SK-N-SH treated with all-trans-retinoic acid at 6 μM for 48 hours (cell line): ENCODE results near the gene C2orf81.

Experiments used
- ATAC-seq: fragments of 200-7000 bp; cut with Tn5 transposase; 3 replicates; pipeline ENCODE4 v1.9.1; 2020; ENCODE audit warnings: mild to moderate bottlenecking, moderate library complexity
- ARNTL ChIP-seq: fragments of 450-650 bp; formaldehyde crosslinking; IDR thresholded peaks from 2 replicates; pipeline ENCODE4 v1.5.0; 2020; ENCODE audit warnings: low read depth, mild to moderate bottlenecking, moderate library complexity, borderline replicate concordance
- ESRRG ChIP-seq: fragments of 250-450 bp; sonication (Bioruptor Pico); IDR thresholded peaks from 2 replicates; pipeline ENCODE4 v1.6.1; 2021; ENCODE audit warnings: mild to moderate bottlenecking
- RARB ChIP-seq: fragments of 250-450 bp; sonication (Bioruptor Pico); IDR thresholded peaks from 2 replicates; pipeline ENCODE4 v1.8.0; 2021; ENCODE audit warnings: mild to moderate bottlenecking, moderate library complexity
- SNAI2 ChIP-seq: fragments of 250-450 bp; sonication (Bioruptor Pico); IDR thresholded peaks from 2 replicates; pipeline ENCODE4 v1.5.0; 2020; ENCODE audit warnings: mild to moderate bottlenecking, moderate library complexity
- TCF4 ChIP-seq: fragments of 250-450 bp; sonication (Bioruptor Pico); IDR thresholded peaks from 2 replicates; pipeline ENCODE4 v1.8.0; 2021; ENCODE audit warnings: mild to moderate bottlenecking, moderate library complexity, borderline replicate concordance
- ZC3H10 ChIP-seq: fragments of 250-450 bp; sonication (Bioruptor Pico); IDR thresholded peaks from 2 replicates; pipeline ENCODE4 v1.5.1; 2021; ENCODE audit warnings: mild to moderate bottlenecking, moderate library complexity
- ZFP3 ChIP-seq: fragments of 250-450 bp; sonication (Bioruptor Pico); IDR thresholded peaks from 2 replicates; pipeline ENCODE4 v1.5.0; 2020; ENCODE audit warnings: mild to moderate bottlenecking, moderate library complexity
- ZFP30 ChIP-seq: fragments of 450-650 bp; formaldehyde crosslinking; IDR thresholded peaks from 2 replicates; pipeline ENCODE4 v1.5.0; 2022; ENCODE audit warnings: mild to moderate bottlenecking, moderate library complexity
- ZNF565 ChIP-seq: fragments of 450-650 bp; formaldehyde crosslinking; conservative IDR thresholded peaks from 2 replicates; pipeline ENCODE4 v1.5.0; 2020; ENCODE audit warnings: low read depth, mild to moderate bottlenecking, moderate library complexity
- ZNF70 ChIP-seq: fragments of 450-650 bp; formaldehyde crosslinking; IDR thresholded peaks from 2 replicates; pipeline ENCODE4 v1.5.0; 2020; ENCODE audit warnings: mild to moderate bottlenecking, moderate library complexity
- TF ChIP-seq, protein P1 (sequence below): fragments of 250-450 bp; sonication (Bioruptor Pico); IDR thresholded peaks from 2 replicates; pipeline ENCODE4 v1.8.0; 2021; ENCODE audit warnings: low read depth, mild to moderate bottlenecking, moderate library complexity, borderline replicate concordance
- TF ChIP-seq, protein P2 (sequence below): fragments of 250-450 bp; sonication (Bioruptor Pico); IDR thresholded peaks from 2 replicates; pipeline ENCODE4 v1.5.1; 2020; ENCODE audit warnings: low read depth, mild to moderate bottlenecking, moderate library complexity
- TF ChIP-seq, protein P3 (sequence below): fragments of 250-450 bp; sonication (Bioruptor Pico); IDR thresholded peaks from 2 replicates; pipeline ENCODE4 v1.5.1; 2021; ENCODE audit warnings: mild to moderate bottlenecking, moderate library complexity
- TF ChIP-seq, protein P4 (sequence below): fragments of 250-450 bp; sonication (Bioruptor Pico); IDR thresholded peaks from 2 replicates; pipeline ENCODE4 v1.5.0; 2020; ENCODE audit warnings: mild to moderate bottlenecking, moderate library complexity
- TF ChIP-seq, protein P5 (sequence below): fragments of 250-450 bp; sonication (Bioruptor Pico); IDR thresholded peaks from 2 replicates; pipeline ENCODE4 v1.8.0; 2020; ENCODE audit warnings: mild to moderate bottlenecking, moderate library complexity, borderline replicate concordance

Gene C2orf81

DNA sequence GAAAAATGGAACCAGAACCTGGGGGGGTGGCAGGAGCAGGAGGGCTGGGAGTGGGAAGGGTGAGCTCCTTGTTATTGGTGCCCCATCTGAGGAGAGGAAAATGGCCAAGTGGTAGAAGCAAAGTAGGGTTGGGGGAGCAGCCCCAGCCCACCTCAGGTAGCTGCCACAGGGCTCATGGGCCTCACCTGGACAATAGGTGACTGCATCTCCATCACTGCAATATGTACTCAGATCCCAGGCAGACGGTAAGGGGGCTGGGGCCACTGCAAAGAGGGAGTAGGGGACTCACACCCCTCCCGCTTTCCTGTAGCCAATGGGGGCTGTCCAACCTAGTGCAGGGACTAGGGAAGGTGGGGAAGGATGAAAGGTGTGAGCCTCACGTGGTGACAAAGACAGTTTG is 4.2 kb downstream of the C2orf81 start:
- ATAC-seq = no peak

DNA sequence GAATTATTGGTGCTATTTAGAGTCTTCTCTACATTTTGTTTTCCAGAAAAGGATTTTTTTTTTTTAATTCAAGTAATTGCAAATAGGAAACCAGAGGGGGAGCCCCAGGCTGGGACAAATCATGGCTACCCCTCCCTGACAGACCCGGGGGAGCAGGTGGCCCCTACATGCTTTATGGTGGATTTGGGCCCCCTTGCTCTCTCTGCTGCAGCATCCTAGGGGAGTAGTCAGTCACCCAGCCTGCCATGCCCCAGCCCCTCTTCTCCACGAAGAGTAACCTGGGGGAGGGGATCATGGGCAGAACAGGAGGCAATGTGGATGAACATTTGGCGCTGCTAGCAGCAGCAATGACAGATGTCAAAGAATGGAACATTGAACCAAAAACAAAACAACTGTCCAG is 4.6 kb downstream of the C2orf81 start:
- TF ChIP-seq ARNTL (CRISPR knock-in tag) = no peak
- no peak for TF ChIP-seq TCF4 (CRISPR knock-in tag)
- TF ChIP-seq SNAI2 (CRISPR knock-in tag) = no peak
- no peak for TF ChIP-seq ZFP30 (CRISPR knock-in tag)

More for the DNA sequence above, 4.2 kb downstream of the C2orf81 start:
- TF ChIP-seq, protein P1, sequence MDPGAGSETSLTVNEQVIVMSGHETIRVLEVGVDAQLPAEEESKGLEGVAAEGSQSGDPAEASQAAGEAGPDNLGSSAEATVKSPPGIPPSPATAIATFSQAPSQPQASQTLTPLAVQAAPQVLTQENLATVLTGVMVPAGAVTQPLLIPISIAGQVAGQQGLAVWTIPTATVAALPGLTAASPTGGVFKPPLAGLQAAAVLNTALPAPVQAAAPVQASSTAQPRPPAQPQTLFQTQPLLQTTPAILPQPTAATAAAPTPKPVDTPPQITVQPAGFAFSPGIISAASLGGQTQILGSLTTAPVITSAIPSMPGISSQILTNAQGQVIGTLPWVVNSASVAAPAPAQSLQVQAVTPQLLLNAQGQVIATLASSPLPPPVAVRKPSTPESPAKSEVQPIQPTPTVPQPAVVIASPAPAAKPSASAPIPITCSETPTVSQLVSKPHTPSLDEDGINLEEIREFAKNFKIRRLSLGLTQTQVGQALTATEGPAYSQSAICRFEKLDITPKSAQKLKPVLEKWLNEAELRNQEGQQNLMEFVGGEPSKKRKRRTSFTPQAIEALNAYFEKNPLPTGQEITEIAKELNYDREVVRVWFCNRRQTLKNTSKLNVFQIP (CRISPR knock-in tag) = no peak
- TF ChIP-seq RARB (CRISPR knock-in tag) (no peak), ESRRG (CRISPR knock-in tag) (no peak), ZNF565 (CRISPR knock-in tag) (no peak), ZFP30 (CRISPR knock-in tag) (no peak), ZFP3 (no peak), ZNF70 (no peak)
- TF ChIP-seq, protein P2, sequence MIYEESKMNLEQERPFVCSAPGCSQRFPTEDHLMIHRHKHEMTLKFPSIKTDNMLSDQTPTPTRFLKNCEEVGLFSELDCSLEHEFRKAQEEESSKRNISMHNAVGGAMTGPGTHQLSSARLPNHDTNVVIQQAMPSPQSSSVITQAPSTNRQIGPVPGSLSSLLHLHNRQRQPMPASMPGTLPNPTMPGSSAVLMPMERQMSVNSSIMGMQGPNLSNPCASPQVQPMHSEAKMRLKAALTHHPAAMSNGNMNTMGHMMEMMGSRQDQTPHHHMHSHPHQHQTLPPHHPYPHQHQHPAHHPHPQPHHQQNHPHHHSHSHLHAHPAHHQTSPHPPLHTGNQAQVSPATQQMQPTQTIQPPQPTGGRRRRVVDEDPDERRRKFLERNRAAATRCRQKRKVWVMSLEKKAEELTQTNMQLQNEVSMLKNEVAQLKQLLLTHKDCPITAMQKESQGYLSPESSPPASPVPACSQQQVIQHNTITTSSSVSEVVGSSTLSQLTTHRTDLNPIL (CRISPR knock-in tag) = no peak
- TF ChIP-seq, protein P3, sequence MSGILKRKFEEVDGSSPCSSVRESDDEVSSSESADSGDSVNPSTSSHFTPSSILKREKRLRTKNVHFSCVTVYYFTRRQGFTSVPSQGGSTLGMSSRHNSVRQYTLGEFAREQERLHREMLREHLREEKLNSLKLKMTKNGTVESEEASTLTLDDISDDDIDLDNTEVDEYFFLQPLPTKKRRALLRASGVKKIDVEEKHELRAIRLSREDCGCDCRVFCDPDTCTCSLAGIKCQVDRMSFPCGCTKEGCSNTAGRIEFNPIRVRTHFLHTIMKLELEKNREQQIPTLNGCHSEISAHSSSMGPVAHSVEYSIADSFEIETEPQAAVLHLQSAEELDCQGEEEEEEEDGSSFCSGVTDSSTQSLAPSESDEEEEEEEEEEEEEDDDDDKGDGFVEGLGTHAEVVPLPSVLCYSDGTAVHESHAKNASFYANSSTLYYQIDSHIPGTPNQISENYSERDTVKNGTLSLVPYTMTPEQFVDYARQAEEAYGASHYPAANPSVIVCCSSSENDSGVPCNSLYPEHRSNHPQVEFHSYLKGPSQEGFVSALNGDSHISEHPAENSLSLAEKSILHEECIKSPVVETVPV (CRISPR knock-in tag) = no peak
- TF ChIP-seq, protein P4, sequence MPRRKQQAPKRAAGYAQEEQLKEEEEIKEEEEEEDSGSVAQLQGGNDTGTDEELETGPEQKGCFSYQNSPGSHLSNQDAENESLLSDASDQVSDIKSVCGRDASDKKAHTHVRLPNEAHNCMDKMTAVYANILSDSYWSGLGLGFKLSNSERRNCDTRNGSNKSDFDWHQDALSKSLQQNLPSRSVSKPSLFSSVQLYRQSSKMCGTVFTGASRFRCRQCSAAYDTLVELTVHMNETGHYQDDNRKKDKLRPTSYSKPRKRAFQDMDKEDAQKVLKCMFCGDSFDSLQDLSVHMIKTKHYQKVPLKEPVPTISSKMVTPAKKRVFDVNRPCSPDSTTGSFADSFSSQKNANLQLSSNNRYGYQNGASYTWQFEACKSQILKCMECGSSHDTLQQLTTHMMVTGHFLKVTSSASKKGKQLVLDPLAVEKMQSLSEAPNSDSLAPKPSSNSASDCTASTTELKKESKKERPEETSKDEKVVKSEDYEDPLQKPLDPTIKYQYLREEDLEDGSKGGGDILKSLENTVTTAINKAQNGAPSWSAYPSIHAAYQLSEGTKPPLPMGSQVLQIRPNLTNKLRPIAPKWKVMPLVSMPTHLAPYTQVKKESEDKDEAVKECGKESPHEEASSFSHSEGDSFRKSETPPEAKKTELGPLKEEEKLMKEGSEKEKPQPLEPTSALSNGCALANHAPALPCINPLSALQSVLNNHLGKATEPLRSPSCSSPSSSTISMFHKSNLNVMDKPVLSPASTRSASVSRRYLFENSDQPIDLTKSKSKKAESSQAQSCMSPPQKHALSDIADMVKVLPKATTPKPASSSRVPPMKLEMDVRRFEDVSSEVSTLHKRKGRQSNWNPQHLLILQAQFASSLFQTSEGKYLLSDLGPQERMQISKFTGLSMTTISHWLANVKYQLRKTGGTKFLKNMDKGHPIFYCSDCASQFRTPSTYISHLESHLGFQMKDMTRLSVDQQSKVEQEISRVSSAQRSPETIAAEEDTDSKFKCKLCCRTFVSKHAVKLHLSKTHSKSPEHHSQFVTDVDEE (CRISPR knock-in tag) = no peak
- TF ChIP-seq, protein P5, sequence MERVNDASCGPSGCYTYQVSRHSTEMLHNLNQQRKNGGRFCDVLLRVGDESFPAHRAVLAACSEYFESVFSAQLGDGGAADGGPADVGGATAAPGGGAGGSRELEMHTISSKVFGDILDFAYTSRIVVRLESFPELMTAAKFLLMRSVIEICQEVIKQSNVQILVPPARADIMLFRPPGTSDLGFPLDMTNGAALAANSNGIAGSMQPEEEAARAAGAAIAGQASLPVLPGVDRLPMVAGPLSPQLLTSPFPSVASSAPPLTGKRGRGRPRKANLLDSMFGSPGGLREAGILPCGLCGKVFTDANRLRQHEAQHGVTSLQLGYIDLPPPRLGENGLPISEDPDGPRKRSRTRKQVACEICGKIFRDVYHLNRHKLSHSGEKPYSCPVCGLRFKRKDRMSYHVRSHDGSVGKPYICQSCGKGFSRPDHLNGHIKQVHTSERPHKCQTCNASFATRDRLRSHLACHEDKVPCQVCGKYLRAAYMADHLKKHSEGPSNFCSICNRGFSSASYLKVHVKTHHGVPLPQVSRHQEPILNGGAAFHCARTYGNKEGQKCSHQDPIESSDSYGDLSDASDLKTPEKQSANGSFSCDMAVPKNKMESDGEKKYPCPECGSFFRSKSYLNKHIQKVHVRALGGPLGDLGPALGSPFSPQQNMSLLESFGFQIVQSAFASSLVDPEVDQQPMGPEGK (CRISPR knock-in tag) = no peak

DNA sequence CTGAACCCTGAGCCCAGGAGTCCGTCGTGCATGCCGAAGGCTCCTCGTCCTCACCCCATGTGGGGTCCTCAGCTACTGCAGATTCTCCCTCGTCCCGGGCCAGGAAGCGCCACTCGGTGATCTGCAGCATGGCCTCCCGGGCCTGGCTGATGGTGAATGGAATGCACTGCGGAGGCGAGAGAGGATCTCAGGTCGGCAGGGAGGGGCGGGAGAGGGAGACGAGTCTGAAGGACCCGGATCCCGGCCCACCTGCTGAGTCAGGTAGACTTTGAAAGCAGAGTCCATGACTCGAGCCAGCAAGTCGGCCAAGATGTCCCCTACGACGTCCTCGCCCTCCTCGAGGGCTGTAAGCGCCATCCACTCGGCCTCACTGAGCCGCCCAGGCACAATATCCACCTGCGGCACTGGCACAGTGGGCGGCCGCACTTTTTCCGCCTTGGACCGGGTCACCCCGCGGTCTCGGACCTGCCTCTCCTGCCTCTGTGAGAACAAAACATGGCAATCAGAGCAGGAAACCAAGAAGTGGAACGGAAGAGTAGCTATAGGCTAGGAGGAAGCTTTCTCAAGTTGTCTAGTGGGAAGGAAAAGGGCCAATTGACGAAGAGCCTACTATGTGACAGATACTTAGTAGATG is 5.5 kb downstream of the C2orf81 start:
- TF ChIP-seq ZC3H10 (CRISPR knock-in tag) (no peak), TCF4 (CRISPR knock-in tag) (no peak), ZFP30 (CRISPR knock-in tag) (no peak), SNAI2 (CRISPR knock-in tag) (no peak)
- TF ChIP-seq, protein P3 (CRISPR knock-in tag) = no peak
- TF ChIP-seq, protein P5 (CRISPR knock-in tag) = no peak
- TF ChIP-seq, protein P2 (CRISPR knock-in tag) = no peak
- no peak for ATAC-seq

More for the DNA sequence above, 4.6 kb downstream of the C2orf81 start:
- no peak for ATAC-seq
